GM12878 (cell line): ENCODE measurements around the gene CCDC18. TPM values are rescaled to one million over a fixed set of nuclear protein-coding genes. Genes with fewer than 3 reads are reported as not detected.

Source experiments
- ATAC-seq: fragments of 200-7000 bp; cut with Tn5 transposase; 3 replicates; pipeline ENCODE4 v1.9.1; 2020; ENCODE audit warnings: mild to moderate bottlenecking, moderate library complexity
- BruUV-seq: library from RNA; stranded (reverse); fragments of 400-500 nt; replicated peaks from 2 replicates; lab custom pipeline; 2021; lab: Mats Ljungman, UMichigan
- CTCF ChIA-PET: fragments of 300-600 bp; sonication (Branson Sonifier 250); formaldehyde crosslinking; extraction: SDS; loops from one replicate; lab custom pipeline; 2021; ENCODE audit warnings: inconsistent platforms; lab: Yijun Ruan, JAX
- POLR2A ChIA-PET: fragments of 350-600 bp; formaldehyde crosslinking; extraction: SDS; loops from one replicate; lab custom pipeline; 2021; ENCODE audit warnings: inconsistent platforms; lab: Charles Lee
- RAD21 ChIA-PET: fragments of 300-600 bp; sonication (Branson Sonifier 250); formaldehyde crosslinking; loops from one replicate; lab custom pipeline; 2023; ENCODE audit warnings: antibody characterized with exemption; ENCODE audit not compliant: unreplicated experiment; lab: Charles Lee
- SMC1A ChIA-PET: fragments of 300-600 bp; sonication (Branson Sonifier 250); formaldehyde crosslinking; loops from one replicate; lab custom pipeline; 2023; ENCODE audit not compliant: unreplicated experiment, uncharacterized antibody; lab: Charles Lee
- DNase-seq: peaks from one replicate; pipeline ENCODE4 v3.0.0-alpha.2; 2011; ENCODE audit warnings: low read depth, low spot score
- FAIRE-seq: peaks from 3 replicates; lab custom pipeline; 2011; peaks lifted over from hg19 to GRCh38; lab: Jason Lieb, UNC
- H2AFZ ChIP-seq: 2 replicates; pipeline ENCODE4 v1.6.0; 2011; ENCODE audit warnings: low read depth, low read length, control low read depth; ENCODE audit not compliant: control insufficient read depth
- H3K27ac ChIP-seq: 2 replicates; pipeline ENCODE4 v1.5.1; 2011; ENCODE audit warnings: control low read depth; ENCODE audit not compliant: control insufficient read depth, insufficient read depth
- H3K27me3 ChIP-seq, 2 experiments: replicated peaks in 1 of 2; 2 replicates each; pipeline versions ENCODE4 v1.6.0 to v1.6.1; 2011; ENCODE audit warnings: low read length in 1 of 2; ENCODE audit not compliant: control insufficient read depth in 2 of 2, insufficient read depth in 2 of 2
- H3K36me3 ChIP-seq, 2 experiments: 2 replicates each; pipeline ENCODE4 v1.5.1; 2011; ENCODE audit warnings: low read length in 1 of 2; ENCODE audit not compliant: control insufficient read depth in 2 of 2, insufficient read depth in 2 of 2
- H3K4me1 ChIP-seq: 2 replicates; pipeline ENCODE4 v1.6.1; 2011; ENCODE audit warnings: mild to moderate bottlenecking, low read length, moderate library complexity, mixed read lengths; ENCODE audit not compliant: control insufficient read depth, insufficient read depth
- H3K4me2 ChIP-seq: 2 replicates; pipeline ENCODE4 v1.6.0; 2011; ENCODE audit warnings: control low read depth; ENCODE audit not compliant: control insufficient read depth, insufficient read depth
- H3K4me3 ChIP-seq: fragments of 200-600 bp; sonication (generic); 2 replicates; pipeline ENCODE4 v1.5.1; 2016
- H3K79me2 ChIP-seq: 2 replicates; pipeline ENCODE4 v1.6.0; 2011; ENCODE audit warnings: low read length; ENCODE audit not compliant: control insufficient read depth, insufficient read depth
- H3K9ac ChIP-seq: 2 replicates; pipeline ENCODE4 v1.8.0; 2011; ENCODE audit warnings: low read length, control low read depth, mixed read lengths; ENCODE audit not compliant: control insufficient read depth, insufficient read depth
- H3K9me3 ChIP-seq: replicated peaks from 3 replicates; pipeline ENCODE4 v1.5.1; 2011; ENCODE audit warnings: mild to moderate bottlenecking, low read length; ENCODE audit not compliant: control insufficient read depth, insufficient read depth
- H4K20me1 ChIP-seq: 2 replicates; pipeline ENCODE4 v1.6.0; 2011; ENCODE audit not compliant: control insufficient read depth, insufficient read depth
- ATF7 ChIP-seq: fragments of 450-650 bp; IDR thresholded peaks from 2 replicates; pipeline ENCODE4 v1.6.1; 2016; ENCODE audit warnings: low read depth, mild to moderate bottlenecking
- EGR1 ChIP-seq, 2 experiments: IDR thresholded peaks; 1 replicate in 1 of 2; 2 replicates in 1 of 2; pipeline ENCODE4 v1.6.1; 2011 to 2012; ENCODE audit warnings: low read depth in 2 of 2, low read length in 2 of 2, borderline replicate concordance in 1 of 2, mild to moderate bottlenecking in 1 of 2, moderate library complexity in 1 of 2
- HSF1 ChIP-seq: fragments of 150-350 bp; IDR thresholded peaks from 2 replicates; pipeline ENCODE4 v1.6.1; 2014; ENCODE audit warnings: mild to moderate bottlenecking, low read depth, low read length
- IKZF2 ChIP-seq, 2 experiments: fragments of 450-650 bp; IDR thresholded peaks; 2 replicates each; pipeline ENCODE4 v1.6.1; 2017; ENCODE audit warnings: mild to moderate bottlenecking in 2 of 2, moderate library complexity in 2 of 2
- JUND ChIP-seq: IDR thresholded peaks from 2 replicates; pipeline ENCODE4 v1.6.1; 2012; ENCODE audit warnings: low read depth, mild to moderate bottlenecking, low read length, improper control_type of control experiment, moderate library complexity
- KAT2A ChIP-seq: conservative IDR thresholded peaks from 2 replicates; pipeline ENCODE4 v1.6.1; 2011; ENCODE audit warnings: low read depth, low read length; ENCODE audit not compliant: control insufficient read depth
- MYC ChIP-seq: IDR thresholded peaks from 2 replicates; pipeline ENCODE4 v1.6.1; 2011; ENCODE audit warnings: mild to moderate bottlenecking, low read length, moderate library complexity, inconsistent platforms; ENCODE audit not compliant: insufficient read depth, insufficient replicate concordance, insufficient read length, severe bottlenecking
- NBN ChIP-seq: fragments of 450-650 bp; IDR thresholded peaks from 2 replicates; pipeline ENCODE4 v1.6.1; 2016
- NFYB ChIP-seq: IDR thresholded peaks from 2 replicates; pipeline ENCODE4 v1.6.1; 2011; ENCODE audit warnings: low read depth, mild to moderate bottlenecking, low read length, improper control_type of control experiment, moderate library complexity; ENCODE audit not compliant: insufficient read depth
- PAX5 ChIP-seq: IDR thresholded peaks from 2 replicates; pipeline ENCODE4 v1.6.1; 2011; ENCODE audit warnings: low read depth, low read length, borderline replicate concordance
- PAX8 ChIP-seq: fragments of 450-650 bp; IDR thresholded peaks from 2 replicates; pipeline ENCODE4 v1.6.1; 2017; ENCODE audit warnings: mild to moderate bottlenecking, moderate library complexity
- RBBP5 ChIP-seq: fragments of 200-600 bp; sonication (generic); conservative IDR thresholded peaks from 2 replicates; pipeline ENCODE4 v1.6.1; 2016
- RELB ChIP-seq: fragments of 450-650 bp; IDR thresholded peaks from 2 replicates; pipeline ENCODE4 v1.6.1; 2017; ENCODE audit warnings: low read depth, mild to moderate bottlenecking, moderate library complexity
- SPI1 ChIP-seq: IDR thresholded peaks from 2 replicates; pipeline ENCODE4 v1.6.1; 2011; ENCODE audit warnings: low read depth, mild to moderate bottlenecking, low read length, moderate library complexity, borderline replicate concordance; ENCODE audit not compliant: insufficient read depth
- SREBF1 ChIP-seq: IDR thresholded peaks from 2 replicates; pipeline ENCODE4 v1.6.1; 2012; ENCODE audit warnings: mild to moderate bottlenecking, low read length
- SREBF2 ChIP-seq: IDR thresholded peaks from 2 replicates; pipeline ENCODE4 v1.6.1; 2012; ENCODE audit warnings: mild to moderate bottlenecking, low read length
- USF2 ChIP-seq: IDR thresholded peaks from 2 replicates; pipeline ENCODE4 v1.6.1; 2011; ENCODE audit warnings: low read depth, low read length, improper control_type of control experiment, borderline replicate concordance
- ZNF207 ChIP-seq: fragments of 450-650 bp; IDR thresholded peaks from 2 replicates; pipeline ENCODE4 v1.6.1; 2014; ENCODE audit warnings: antibody characterized with exemption, mild to moderate bottlenecking, borderline replicate concordance
- WGBS: methylation state at CpG from one replicate; pipeline ENCODE4 v1.1.6; 2016; ENCODE audit warnings: low lambda C conversion rate; ENCODE audit not compliant: insufficient replicate concordance, insufficient coverage; ENCODE audit errors: missing lambda C conversion rate; 5-methylcytosine and 5-hydroxymethylcytosine counted together
- in situ Hi-C: fragments of 300-500 bp; cut with MboI; formaldehyde crosslinking; loops from 9 replicates; pipeline ENCODE4 v1.14.3; 2018; ENCODE audit warnings: mixed read lengths
- intact Hi-C: fragments of 100-400 bp; cut with micrococcal nuclease; formaldehyde crosslinking; loops from one replicate; pipeline ENCODE4 v1.14.2; 2022; ENCODE audit not compliant: unreplicated experiment
- polyA plus RNA-seq, 11 experiments: library from polyadenylated mRNA; depleted of rRNA in 4 of 11; unstranded in 6 of 11; stranded (reverse) in 5 of 11; fragments of >200 nt; fragmentation: Nextera tagmentation in 4 of 11; fragmentation: Illumina TruSeq in 1 of 11; extraction: Ambion mirVana in 4 of 11; extraction: Trizol in 1 of 11; gene quantifications; 1 replicate in 1 of 11; 2 replicates in 10 of 11; pipeline versions ENCODE4 v1.2.1 to v1.2.3, GENCODE V29; 2011 to 2016; ENCODE audit warnings: inconsistent platforms in 2 of 11, missing spikeins in 2 of 11, low read depth in 1 of 11
- total RNA-seq, 4 experiments: library from RNA; depleted of rRNA in 3 of 4; stranded (reverse); fragments of >200 nt in 3 of 4; fragmentation: Illumina TruSeq in 1 of 4; extraction: Trizol in 1 of 4; gene quantifications; 2 replicates each; pipeline versions ENCODE4 v1.2.1 to v1.2.3, GENCODE V29; 2013 to 2021

CCDC18 gene
- total and polyA plus RNA-seq, 10 of the 15 experiments (the other 5 are each of a cell fraction or from before 2014, with no cell fraction given) = 15.6 to 34.9 (median 19.5) TPM

GRCh38 chr1:93142161-93142560 lies 38.4 kb upstream of the CCDC18 start:
- no peaks in the 10 kb centered on the region for H3K4me1 ChIP-seq
- WGBS = 100% methylated on average over 2 of the region's 2 CpGs
- intact Hi-C loops = no loop called here

More at GRCh38 chr1:93142161-93142560, 38.4 kb upstream of the CCDC18 start:
- SMC1A ChIA-PET = interaction anchor here (1.3 to 2.4 kb wide), 2 partner anchors 17 to 29 kb away, joined by 3 to 7 read pairs; no protein-coding TSS in a partner anchor
- Histone ChIP-seq H3K27me3 (no peaks in the 10 kb centered on the region), H3K79me2 (no peaks in the 10 kb centered on the region), H3K4me3 (no peak overlapping the region), H4K20me1 (no peaks in the 10 kb centered on the region), H3K27ac (no peak overlapping the region), H3K4me2 (no peak overlapping the region), H2AFZ (no peak overlapping the region), H3K9me3 (no peaks in the 10 kb centered on the region), H3K9ac (no peak overlapping the region), H3K36me3 (peaks cover 0 to 4% of the 10 kb centered on the region in 2 experiments; a peak in 2 of 4 replicates)
- TF ChIP-seq NFYB = no peak
- TF ChIP-seq SPI1 = no peak
- no peak for TF ChIP-seq SREBF2
- no peak for TF ChIP-seq NBN
- no peak for TF ChIP-seq RELB
- no peak for TF ChIP-seq JUND
- TF ChIP-seq RBBP5 = no peak
- TF ChIP-seq HSF1 = no peak
- no peak for TF ChIP-seq SREBF1
- TF ChIP-seq IKZF2 (IDR thresholded peaks at IDR 0.05) = no peak
- TF ChIP-seq MYC = no peak
- TF ChIP-seq ZNF207 = no peak
- TF ChIP-seq PAX5 = no peak
- no peak for TF ChIP-seq USF2
- TF ChIP-seq ATF7 = no peak
- TF ChIP-seq EGR1 (IDR thresholded peaks at IDR 0.05; ENCODE audit: borderline replicate concordance in 1 of 2, low read depth in 2 of 2, low read length in 2 of 2) = no peak
- no peak for TF ChIP-seq KAT2A
- TF ChIP-seq PAX8 = no peak
- RAD21 ChIA-PET = interaction anchor here (1.0 to 1.8 kb wide), 2 partner anchors 31 to 45 kb away, joined by 3 to 4 read pairs; no protein-coding TSS in a partner anchor
- in situ Hi-C loops = no loop called here
- FAIRE-seq (no peak), ATAC-seq (no peak), DNase-seq (no peak)
- no TSS peak for BruUV-seq
- CTCF ChIA-PET = interaction anchor here (0.8 to 1.3 kb wide), 2 partner anchors 11 to 62 kb away, joined by 3 to 4 read pairs; no protein-coding TSS in a partner anchor
- POLR2A ChIA-PET = no interaction called here
